SIG-M5 treated with dmso at 0.1 percent for 504 hours (cell line): Measurements from ENCODE around the gene CLSTN3.

ENCODE experiments used
- DNase-seq: peaks from one replicate; lab custom pipeline; 2025; ENCODE audit not compliant: unreplicated experiment; lab: John Stamatoyannopoulos, UW

The CLSTN3 gene

GRCh38 chr12:7188562-7189397 is 58.6 kb downstream of the CLSTN3 start:
- DNase-seq = peak; percentile 49

- DNase-seq = peak; percentile 95
Measured at GRCh38 chr12:7189398-7190267, 59.5 kb downstream of the CLSTN3 start, which contains the start of gene PEX5. PEX5 (plus strand) TSS chr12:7189686; CDS start chr12:7190378, 692 bp downstream.

- no peak for DNase-seq
Measured at GRCh38 chr12:7190268-7191055, 60.3 kb downstream of the CLSTN3 start.

GRCh38 chr12:7193674-7194073 is 63.5 kb downstream of the CLSTN3 start:
- DNase-seq = no peak

GRCh38 chr12:7197841-7198240 is 67.7 kb downstream of the CLSTN3 start:
- no peak for DNase-seq

- no peak for DNase-seq
Measured at GRCh38 chr12:7203109-7203508, 72.9 kb downstream of the CLSTN3 start.

GRCh38 chr12:7205091-7205490 is 74.9 kb downstream of the CLSTN3 start:
- DNase-seq = no peak

- no peak for DNase-seq
Measured at GRCh38 chr12:7206691-7207090, 76.5 kb downstream of the CLSTN3 start.

GRCh38 chr12:7207866-7208625 is 77.9 kb downstream of the CLSTN3 start:
- no peak for DNase-seq
